Stimulated activated memory B cell treated with anti-CD40 and anti-IgM and Interleukin-4, amounts not matched to agents 10 μg/mL and 1 μg/mL and 100 μg/mL, for 72 hours (primary cell): ENCODE data around the gene CEP131.
"Not testable (repeated sequence)": the region's sequence is repeated elsewhere in the genome, so short reads cannot be mapped to it uniquely, and the experiment has no call there.

Experiments used
- ATAC-seq: fragments of 150-1000 bp; cut with Tn5 transposase; 2 replicates; pipeline ENCODE4 v1.10.0; 2021
- H3K27ac Mint-ChIP-seq: one replicate; pipeline ENCODE4 v1.8.0; 2022; ENCODE audit warnings: mild to moderate bottlenecking, mixed read lengths
- H3K27me3 Mint-ChIP-seq: one replicate; pipeline ENCODE4 v1.8.0; 2022; ENCODE audit warnings: mixed read lengths
- H3K36me3 Mint-ChIP-seq: one replicate; pipeline ENCODE4 v1.8.0; 2022; ENCODE audit warnings: mixed read lengths
- H3K4me1 Mint-ChIP-seq: one replicate; pipeline ENCODE4 v1.8.0; 2022; ENCODE audit warnings: mixed read lengths
- H3K4me3 Mint-ChIP-seq: one replicate; pipeline ENCODE4 v1.8.0; 2022; ENCODE audit warnings: mild to moderate bottlenecking, moderate library complexity, mixed read lengths
- H3K9me3 Mint-ChIP-seq: one replicate; pipeline ENCODE4 v1.8.0; 2022; ENCODE audit warnings: mixed read lengths

Gene CEP131

DNA sequence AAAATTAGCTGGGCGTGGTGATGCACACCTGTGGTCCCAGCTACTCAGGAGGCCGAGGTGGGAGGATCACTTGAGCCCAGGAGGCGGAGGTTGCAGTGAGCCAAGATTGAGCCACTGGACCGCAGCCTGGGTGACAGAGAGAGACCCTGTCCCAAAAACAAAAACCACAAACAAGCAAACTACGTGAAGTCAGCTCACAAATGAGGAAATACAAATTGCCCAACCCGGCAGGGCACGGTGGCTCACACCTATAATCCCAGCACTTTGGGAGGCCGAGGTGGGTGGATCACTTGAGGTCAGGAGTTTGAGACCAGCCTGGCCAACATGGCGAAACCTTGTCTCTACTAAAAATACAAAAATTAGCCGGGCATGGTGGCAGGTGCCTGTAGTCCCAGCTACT, 76.6 kb downstream of the CEP131 start:
- H3K27ac Mint-ChIP-seq: not testable (repeated sequence)
- H3K27me3 Mint-ChIP-seq: peaks cover 77% of the 10 kb centered on the region

DNA sequence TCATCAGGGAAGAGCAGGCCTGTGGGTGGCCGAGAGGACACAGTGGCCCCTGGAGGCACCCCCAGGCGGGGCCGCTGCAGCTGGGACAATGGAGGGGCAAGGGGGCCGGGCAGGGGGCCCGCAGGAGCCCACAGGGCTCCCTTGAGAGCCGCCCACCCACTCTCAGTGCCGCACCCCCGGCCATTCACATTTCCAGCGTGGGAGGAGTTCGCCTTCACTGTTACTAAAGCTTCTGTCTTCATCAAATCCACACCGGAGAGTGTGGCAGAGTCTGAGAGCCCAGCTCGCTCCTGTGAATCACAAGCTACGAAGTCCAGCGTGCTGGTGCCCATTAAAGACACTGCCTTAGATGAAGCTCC, 78.4 kb downstream of the CEP131 start:
- Mint-ChIP-seq H3K4me1 (peaks cover 13% of the 10 kb centered on the region), H3K27me3 (peaks cover 68% of the 10 kb centered on the region), H3K9me3 (no peaks in the 10 kb centered on the region), H3K4me3 (no peak overlapping the region), H3K27ac (no peak overlapping the region), H3K36me3 (no peaks in the 10 kb centered on the region)
- no peak for ATAC-seq

More for the DNA sequence above, 76.6 kb downstream of the CEP131 start:
- not testable (repeated sequence) for H3K36me3 Mint-ChIP-seq, ATAC-seq, H3K4me3 Mint-ChIP-seq, H3K9me3 Mint-ChIP-seq
- H3K4me1 Mint-ChIP-seq: peaks cover 20% of the 10 kb centered on the region

DNA sequence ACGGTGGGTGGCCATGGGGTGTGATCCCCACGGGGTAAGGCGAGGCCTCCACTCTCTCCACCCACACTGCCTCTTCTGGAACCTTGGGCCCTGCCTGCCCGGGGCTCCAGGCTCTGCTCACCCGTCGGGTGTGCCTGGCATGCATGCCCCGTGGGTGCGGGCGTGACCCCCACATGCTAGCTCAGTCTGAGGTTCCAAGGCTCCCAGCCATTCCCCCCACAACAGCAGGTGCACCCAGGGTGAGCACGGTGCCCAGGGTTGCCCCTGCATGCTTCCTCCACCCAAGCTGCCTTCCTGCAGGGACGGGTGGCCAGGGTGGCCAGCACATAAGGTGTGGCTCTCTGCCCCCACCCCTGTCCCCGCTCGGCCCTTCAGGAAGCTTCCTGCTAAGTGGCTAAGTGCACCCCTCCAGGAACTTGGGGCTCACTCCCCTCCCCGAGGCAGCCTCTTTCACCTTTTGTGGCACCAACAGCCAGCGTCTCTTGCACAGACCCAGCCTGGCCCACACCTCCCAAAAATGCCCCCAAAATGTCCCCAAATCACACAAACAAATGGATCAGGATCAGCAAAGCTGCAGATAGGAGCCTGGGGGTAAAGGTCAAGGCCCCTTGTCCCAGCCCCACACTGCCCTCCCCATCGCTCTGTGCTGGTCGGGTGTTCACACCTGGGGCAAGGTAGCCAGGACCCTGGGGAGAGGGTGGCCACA, 78.9 kb downstream of the CEP131 start:
- H3K9me3 Mint-ChIP-seq: no peaks in the 10 kb centered on the region
- H3K27ac Mint-ChIP-seq: no peak overlapping the region
- peaks cover 62% of the 10 kb centered on the region for H3K27me3 Mint-ChIP-seq
- H3K36me3 Mint-ChIP-seq: no peaks in the 10 kb centered on the region
- peaks cover 9% of the 10 kb centered on the region for H3K4me1 Mint-ChIP-seq
- no peak for ATAC-seq
- no peak overlapping the region for H3K4me3 Mint-ChIP-seq

DNA sequence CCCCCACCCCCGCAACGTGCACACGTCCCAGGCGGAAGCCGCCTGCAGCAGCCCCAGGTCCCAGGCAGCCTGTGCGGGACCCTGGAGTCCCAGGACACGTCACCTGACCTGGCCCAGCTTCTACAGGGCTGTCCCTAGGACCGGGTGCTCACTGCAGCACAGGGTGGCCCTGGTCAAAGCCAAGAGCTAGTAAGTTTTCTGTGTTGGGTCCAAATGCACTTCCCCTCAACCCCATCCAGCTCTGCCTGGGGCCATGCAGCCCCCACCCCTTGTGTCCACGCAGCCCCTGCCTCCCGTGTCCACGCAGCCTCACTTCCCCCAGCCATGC, 79.6 kb downstream of the CEP131 start:
- Mint-ChIP-seq H3K27ac (no peak overlapping the region), H3K27me3 (peaks cover 55% of the 10 kb centered on the region), H3K4me1 (peaks cover 9% of the 10 kb centered on the region), H3K4me3 (no peak overlapping the region), H3K36me3 (no peaks in the 10 kb centered on the region), H3K9me3 (peaks cover 4% of the 10 kb centered on the region)
- ATAC-seq: no peak

DNA sequence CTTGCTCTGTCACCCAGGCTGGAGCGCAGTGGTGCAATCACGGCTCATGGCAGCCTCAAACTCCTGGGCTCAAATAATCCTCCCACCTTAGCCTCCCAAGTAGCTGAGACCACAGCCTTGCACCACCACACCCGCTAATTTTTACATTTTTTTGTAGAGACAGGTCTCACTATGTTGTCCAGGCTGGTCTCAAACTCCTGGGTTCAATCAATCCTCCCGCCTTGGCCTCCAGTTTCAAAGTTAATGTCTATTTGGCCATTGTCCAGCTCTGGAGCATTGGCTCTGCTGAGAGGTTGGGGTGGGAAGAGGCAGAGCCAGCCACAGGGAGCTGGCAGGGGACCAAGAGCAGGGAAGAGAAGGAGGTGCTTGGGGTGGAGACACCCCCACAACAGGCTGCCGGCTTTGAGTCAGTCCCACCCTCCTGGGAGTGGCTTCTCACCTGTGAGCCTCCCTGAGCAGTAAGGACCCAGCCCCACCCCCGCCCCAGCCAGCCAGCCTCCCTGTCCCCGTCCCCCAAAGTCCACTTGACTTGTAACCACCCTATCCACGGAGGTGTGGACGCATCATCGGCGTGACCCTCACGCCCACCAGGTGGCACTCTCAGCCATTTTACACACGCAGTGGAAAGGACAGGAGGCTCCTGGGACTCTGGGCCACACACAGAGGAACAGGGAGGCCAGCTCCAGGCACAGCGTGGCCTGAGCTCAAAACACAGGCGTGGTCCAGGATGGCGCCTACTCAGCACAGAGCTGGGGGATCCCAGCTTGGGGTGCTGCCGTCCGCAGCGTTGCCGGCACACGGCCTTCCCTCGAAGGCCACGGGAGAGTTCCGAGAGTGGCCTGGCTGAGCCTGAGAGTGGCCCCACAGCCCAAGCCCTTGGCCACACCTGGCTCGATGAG, 80.2 kb downstream of the CEP131 start:
- H3K27ac Mint-ChIP-seq: no peak overlapping the region
- H3K36me3 Mint-ChIP-seq: no peaks in the 10 kb centered on the region
- peak; percentile 75 for ATAC-seq
- H3K4me1 Mint-ChIP-seq: peaks cover 9% of the 10 kb centered on the region
- H3K9me3 Mint-ChIP-seq: peaks cover 8% of the 10 kb centered on the region
- H3K27me3 Mint-ChIP-seq: peaks cover 53% of the 10 kb centered on the region
- H3K4me3 Mint-ChIP-seq: no peak overlapping the region

DNA sequence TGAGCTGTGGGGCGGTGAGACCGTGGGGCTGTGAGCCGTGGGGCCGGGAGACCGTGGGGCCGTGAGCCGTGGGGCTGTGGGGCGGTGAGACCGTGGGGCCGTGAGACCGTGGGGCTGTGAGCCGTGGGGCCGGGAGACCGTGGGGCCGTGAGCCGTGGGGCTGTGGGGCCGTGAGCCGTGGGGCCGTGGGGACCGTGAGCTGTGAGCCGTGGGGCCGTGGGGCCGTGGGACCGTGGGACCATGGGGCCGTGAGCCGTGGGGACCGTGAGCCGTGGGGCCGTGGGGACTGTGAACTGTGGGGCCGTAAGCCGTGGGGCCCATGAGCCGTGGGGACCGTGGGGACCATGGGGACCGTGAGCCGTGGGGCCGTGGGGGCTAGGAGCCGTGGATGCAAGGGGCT, 82.1 kb downstream of the CEP131 start:
- Mint-ChIP-seq H3K9me3 (peaks cover 8% of the 10 kb centered on the region), H3K27ac (no peak overlapping the region), H3K4me3 (no peak overlapping the region), H3K36me3 (no peaks in the 10 kb centered on the region), H3K27me3 (peaks cover 52% of the 10 kb centered on the region), H3K4me1 (peaks cover 9% of the 10 kb centered on the region)
- ATAC-seq: peak; percentile 55

DNA sequence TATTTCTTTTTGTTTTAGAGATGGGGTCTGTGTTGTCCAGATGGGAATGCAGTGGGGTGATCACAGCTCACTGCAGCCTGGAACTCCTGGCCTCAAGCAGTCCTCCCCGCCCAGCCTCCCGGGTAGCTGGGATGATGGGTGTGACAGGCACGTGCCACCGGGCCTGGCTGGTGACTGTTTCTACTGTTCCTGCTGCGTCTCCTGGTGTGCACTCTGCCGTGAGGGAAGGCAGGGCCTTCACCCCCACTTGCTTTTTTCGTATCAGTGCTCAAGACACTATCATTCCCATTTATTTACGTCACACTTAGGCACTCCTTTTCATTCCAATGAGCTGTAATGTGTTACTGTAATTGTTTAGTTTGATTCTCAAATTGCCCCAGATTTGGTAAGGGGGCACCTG, 82.7 kb downstream of the CEP131 start:
- ATAC-seq: no peak
- H3K27me3 Mint-ChIP-seq: peaks cover 45% of the 10 kb centered on the region
- no peaks in the 10 kb centered on the region for H3K36me3 Mint-ChIP-seq
- H3K4me1 Mint-ChIP-seq: peaks cover 9% of the 10 kb centered on the region
- no peak overlapping the region for H3K27ac Mint-ChIP-seq
- peaks cover 8% of the 10 kb centered on the region for H3K9me3 Mint-ChIP-seq
- H3K4me3 Mint-ChIP-seq: no peak overlapping the region
